GM18508 (cell line): Measurements from ENCODE around the gene DPYSL5.

Experiments
- ATAC-seq: cut with Tn5 transposase; IDR thresholded peaks from one replicate; pipeline ENCODE4 v1.9.1; 2021; ENCODE audit warnings: moderate number of reproducible peaks; ENCODE audit not compliant: insufficient read depth, unreplicated experiment

Gene DPYSL5

DNA sequence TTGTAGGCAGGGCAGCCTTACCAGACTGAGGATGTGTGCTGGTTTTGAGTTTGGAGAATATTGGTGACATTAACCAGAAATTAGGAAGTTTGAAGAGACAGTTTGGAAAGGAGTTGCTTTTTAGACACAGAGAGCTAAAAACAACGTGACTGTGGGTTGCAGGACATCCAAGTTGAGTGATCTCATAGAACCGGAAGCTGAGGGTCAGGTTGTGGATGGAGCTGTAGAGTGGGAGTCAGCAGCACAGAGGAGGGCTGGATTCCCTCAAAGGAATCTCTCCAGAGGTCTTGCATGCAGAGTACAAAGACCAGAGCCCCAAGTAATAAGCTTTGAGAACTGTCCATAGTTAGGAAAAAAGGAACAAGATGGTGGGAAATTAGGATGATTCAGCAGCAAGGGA lies 131.8 kb downstream of the DPYSL5 start:
- no peak for ATAC-seq

DNA sequence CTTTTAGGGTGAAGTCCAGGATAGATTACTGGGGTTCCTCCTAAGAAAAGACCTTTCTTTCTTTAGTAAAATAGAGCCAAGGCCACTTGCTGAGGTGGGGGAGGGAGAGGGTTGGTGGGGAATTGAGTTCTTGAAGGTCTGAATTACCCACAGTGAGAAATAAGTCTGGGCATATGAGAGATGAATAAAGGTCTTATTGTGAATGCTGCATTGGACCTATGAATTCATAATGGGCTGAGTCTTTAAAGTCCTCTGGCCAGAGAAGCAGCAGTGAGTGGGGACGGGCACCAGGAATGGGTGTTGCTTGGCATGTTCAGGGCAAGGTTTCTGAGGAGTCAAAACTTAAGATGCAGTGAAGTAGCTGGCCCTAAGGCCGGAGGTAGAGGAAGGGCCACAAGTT lies 133.0 kb downstream of the DPYSL5 start:
- ATAC-seq: no peak

DNA sequence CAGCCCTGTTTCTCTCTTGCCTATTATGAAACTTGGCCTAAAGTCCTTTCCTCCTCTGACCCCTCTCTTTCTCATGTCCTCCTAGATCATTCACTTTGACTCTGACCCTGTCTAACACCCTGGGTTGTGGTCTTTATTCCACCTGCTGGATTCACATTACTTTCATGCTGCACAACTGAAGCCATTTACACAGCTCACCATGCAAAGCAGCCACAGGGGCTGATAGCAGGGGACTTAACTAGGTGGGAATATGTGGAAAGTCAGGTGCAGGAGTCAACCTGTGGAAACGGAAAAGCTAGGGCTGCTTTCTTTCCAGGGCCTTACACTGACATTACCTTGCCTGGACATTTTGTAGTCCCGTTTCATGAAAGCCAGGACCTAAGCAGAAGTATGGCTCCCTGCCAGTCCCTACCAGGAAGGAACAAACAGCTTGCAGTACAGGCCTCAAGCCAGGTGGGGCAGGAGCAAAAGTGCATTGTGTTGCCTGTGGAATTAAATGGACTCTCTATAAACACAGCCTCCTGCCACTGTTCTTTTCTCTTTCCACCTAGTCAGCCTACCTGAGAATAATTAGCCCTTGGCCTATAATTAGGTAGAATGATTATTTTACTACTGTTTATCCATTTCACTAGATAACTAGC lies 134.3 kb downstream of the DPYSL5 start:
- ATAC-seq: no peak

DNA sequence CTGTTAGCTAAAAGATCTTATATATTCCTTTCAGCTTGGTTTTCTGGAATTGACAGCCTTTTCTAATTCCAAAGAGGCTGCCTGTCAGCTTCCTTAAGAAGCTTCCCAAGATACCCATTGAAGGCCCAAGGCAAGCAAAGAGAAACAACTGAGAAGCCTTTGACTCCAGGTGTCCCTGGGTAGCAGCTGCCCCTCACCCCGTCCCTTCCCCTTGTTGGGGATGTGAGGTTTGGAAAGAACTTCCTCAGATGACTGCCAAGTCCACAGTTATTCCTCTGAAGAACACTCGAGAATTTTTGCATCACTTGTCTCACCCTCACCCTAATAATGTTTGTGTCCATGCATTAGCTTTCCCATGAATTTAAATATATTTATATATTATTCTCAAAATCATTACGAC lies 135.8 kb downstream of the DPYSL5 start:
- ATAC-seq: no peak

DNA sequence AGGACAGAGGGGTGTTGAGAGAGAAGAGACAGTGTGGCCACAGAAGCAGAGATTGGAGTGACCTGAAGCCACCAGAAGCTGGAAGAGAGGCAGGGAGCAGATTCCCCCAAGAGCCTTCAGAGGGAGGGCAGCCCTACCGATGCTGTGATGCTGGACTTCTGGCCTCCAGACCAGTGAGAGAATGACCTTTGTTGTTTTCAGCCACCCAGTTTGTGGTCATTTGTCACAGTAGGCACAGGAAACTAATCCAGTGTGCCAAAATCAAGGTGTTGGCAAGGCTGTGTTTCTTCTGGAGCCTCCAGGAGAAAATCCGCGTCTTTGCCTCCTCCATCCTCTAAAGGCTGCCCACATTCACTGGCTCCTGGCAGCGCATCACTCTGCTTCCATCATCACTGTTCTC lies 137.9 kb downstream of the DPYSL5 start:
- ATAC-seq: no peak

DNA sequence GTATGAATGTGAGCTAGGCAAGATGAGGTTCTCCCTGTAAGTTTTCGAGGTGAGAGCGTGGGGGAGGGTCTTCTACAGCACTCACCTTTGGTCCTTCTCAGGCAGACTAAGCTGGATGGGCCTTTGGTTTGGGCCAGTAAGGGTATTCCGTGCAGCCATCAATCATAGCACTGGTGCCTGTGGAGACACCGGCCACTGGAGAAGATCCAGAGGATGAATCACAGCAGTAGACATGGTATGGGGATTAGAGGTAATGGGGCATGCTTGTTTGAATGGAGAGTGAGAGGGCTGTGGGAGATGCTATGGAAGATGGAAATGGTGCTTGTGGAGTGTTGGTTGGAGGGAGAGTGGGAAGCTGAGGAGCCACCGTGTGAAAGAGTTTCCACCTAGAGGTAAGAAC lies 138.6 kb downstream of the DPYSL5 start:
- ATAC-seq: no peak

DNA sequence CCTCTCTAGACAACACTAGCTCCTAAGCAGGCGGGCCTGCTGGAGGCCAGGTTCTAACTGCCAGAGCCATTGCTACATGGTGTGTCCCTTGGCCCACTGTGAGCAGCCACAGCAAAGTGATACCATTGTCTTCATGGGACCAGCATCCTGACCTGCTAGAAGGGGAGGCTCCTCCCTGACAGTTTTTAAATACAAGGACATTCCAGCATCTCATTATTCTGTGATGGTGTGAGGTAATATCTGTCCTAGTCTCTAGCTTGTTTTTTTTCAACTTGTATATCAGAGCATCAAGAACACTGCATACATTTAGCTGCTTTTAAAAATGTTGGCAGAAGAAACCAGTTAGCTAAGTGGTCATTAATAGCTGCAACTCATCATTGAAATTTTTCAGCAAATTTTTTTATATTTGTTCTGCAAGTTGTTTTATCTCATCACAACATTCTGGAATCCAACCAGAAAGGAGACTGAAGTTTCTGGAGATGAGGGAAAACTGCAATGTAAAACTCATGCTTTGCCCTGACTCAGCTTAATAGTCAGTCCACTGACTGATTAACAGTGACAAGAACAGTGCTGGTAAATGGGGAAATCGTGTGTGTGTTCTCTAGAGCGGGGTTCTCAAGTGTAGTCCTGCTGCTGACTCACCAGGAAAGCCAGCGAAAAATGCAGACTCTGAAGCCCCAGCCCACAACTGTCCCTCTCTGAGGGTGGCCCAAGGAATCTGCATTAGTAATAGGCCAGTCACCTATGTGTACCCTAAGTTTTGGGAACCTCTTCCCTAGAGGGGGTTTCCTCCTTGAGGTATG lies 140.3 kb downstream of the DPYSL5 start:
- no peak for ATAC-seq

DNA sequence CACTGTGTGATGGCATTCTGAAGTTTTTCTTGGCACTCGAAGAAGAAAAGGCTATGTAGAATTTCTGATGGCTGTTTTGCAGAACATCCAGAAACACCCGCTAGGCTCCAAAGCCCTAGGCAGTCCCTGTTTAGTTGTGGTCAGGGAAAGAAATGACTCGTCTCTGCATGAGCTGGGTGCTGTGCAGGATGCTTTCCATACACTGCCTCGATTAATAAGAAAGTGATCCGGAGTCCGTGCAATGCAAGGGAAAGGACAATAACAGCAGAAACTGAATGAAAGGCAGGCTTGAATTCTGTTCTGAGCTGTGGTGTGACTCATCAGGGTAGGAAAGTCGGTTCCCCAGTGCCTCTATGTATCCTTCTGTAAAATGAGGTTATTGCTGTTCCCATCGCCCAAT lies 141.2 kb downstream of the DPYSL5 start:
- no peak for ATAC-seq

DNA sequence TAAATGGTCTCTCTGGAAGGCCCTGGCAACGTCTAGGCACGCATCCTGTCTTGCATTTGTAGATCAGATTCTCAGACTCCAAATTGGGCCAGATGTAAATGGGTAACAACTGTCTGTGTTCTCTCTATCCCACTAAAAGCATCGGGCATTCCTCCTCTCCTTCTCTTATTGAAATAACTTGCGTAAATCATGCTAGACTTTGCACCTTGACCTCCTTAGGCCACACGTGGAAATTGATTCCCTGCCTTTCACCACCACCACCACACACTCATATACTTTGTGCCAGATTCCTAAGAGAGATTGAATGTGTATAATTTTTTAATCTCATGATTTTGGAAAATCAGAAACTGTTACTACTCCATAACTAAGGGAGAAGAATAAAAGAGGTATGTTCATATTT lies 143.8 kb downstream of the DPYSL5 start:
- no peak for ATAC-seq

DNA sequence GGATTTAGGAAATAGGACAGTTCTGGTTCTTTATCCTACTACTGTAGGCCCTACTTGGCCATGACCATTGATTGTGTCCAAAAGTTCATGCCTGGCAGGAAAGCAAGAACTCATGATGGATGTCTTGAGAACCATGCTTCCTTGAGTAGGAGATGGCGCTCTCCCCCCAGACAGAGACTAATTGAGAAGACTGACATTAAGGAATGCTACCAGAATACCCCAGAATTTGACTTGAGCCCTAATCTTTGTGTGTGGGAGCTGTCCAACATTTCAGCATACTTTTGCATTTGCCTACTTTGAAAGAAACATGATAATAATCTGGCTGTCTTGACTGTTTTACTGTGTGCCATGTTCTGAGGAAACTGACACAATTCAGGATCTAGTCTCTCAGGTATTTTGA lies 145.8 kb downstream of the DPYSL5 start:
- ATAC-seq: no peak

DNA sequence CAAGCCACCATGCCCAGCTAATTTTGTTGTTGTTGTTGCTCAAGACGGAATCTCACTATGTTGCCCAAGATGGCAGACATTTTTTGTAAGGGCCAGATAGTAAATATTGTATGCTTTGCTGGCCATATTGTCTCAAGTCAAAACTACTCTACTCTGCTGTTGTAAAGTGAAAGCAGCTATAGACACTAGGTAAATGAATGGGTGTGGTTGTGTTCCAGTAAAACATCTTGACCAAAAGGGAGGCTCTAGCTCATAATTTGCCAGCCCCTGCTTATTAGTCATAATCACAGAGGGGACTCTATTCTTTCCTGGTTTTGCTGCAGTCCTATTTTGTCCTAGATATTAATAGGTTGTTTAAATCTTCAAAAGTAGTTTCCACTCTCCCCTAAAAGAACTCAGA lies 147.1 kb downstream of the DPYSL5 start:
- ATAC-seq: no peak

DNA sequence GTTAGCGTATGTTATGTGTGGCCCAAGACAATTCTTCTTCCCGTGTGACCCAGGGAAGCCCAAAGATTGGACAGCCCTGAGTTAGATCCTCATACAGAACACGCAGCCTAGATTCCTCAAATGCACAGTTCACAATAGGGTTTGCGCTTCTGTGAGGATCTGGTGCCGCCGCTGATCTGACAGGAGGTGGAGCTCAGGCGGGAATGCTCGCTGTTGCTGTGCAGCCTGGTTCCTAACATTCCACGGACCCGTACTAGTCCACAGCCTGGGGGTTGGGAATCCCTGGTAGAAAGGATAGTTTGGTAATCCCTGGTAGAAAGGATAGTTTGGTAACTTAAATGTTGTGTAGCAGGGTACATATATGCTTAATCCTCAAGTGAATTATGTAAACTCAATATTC lies 149.5 kb downstream of the DPYSL5 start:
- ATAC-seq: no peak

DNA sequence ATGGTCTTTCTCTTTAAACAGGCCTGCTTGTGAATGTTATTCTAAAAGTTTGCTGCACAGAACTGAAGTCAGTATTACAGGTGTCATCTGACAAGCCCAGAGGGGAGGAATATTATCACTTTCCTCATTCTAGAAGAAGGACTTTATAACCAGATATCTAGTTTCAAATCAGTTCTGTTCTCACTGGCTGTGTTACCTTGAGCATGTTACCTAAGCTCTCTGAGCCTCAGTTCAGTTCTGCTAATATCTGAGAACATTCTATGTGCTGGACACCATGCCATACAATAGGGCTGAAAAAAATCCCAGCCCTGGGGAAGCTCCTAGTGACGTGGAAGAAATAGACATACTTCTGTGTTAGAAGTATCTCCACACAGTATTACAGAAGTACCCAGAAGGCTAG lies 150.4 kb downstream of the DPYSL5 start:
- ATAC-seq: no peak
